NCI-H446 treated with DMSO at 0.1 percent for 48 hours (cell line): ENCODE results near the gene CKLF.

Experiments used
- DNase-seq: peaks from one replicate; lab custom pipeline; 2025; lab: John Stamatoyannopoulos, UW

The CKLF gene

GRCh38 chr16:66517586-66518263 lies 34.7 kb upstream of the CKLF start:
- DNase-seq: no peak

- DNase-seq: no peak
Measured at GRCh38 chr16:66519482-66520373, 32.6 kb upstream of the CKLF start.

GRCh38 chr16:66520406-66521170 lies 31.8 kb upstream of the CKLF start:
- DNase-seq: no peak

- no peak for DNase-seq
Measured at GRCh38 chr16:66521252-66521713, 31.1 kb upstream of the CKLF start.

- no peak for DNase-seq
Measured at GRCh38 chr16:66521951-66522771, 30.2 kb upstream of the CKLF start.

- DNase-seq: no peak
Measured at GRCh38 chr16:66522816-66523590, 29.4 kb upstream of the CKLF start.

- no peak for DNase-seq
Measured at GRCh38 chr16:66523861-66524354, 28.5 kb upstream of the CKLF start.

GRCh38 chr16:66524601-66525164 lies 27.7 kb upstream of the CKLF start:
- DNase-seq: no peak

GRCh38 chr16:66525396-66526180 lies 26.8 kb upstream of the CKLF start:
- DNase-seq: no peak

- DNase-seq: no peak
Measured at GRCh38 chr16:66528294-66528693, 24.1 kb upstream of the CKLF start.

- DNase-seq: no peak
Measured at GRCh38 chr16:66529475-66529874, 22.9 kb upstream of the CKLF start.

- DNase-seq: no peak
Measured at GRCh38 chr16:66534376-66534799, 18.0 kb upstream of the CKLF start.

- no peak for DNase-seq
Measured at GRCh38 chr16:66536525-66536924, 15.9 kb upstream of the CKLF start.

GRCh38 chr16:66537236-66537635 lies 15.1 kb upstream of the CKLF start:
- no peak for DNase-seq

GRCh38 chr16:66538910-66539309 lies 13.5 kb upstream of the CKLF start:
- no peak for DNase-seq

- no peak for DNase-seq
Measured at GRCh38 chr16:66539623-66540469, 12.5 kb upstream of the CKLF start.

- no peak for DNase-seq
Measured at GRCh38 chr16:66541388-66542355, 10.7 kb upstream of the CKLF start.
